NCI-H2171 treated with DMSO at 0.1 percent for 48 hours (cell line): ENCODE data around the gene ERLIN1.
A peak's percentile ranks its signal among the peaks of the same experiment; 100 is the strongest.

ENCODE experiments used
- DNase-seq: peaks from one replicate; lab custom pipeline; 2025; lab: John Stamatoyannopoulos, UW

Gene ERLIN1

DNA sequence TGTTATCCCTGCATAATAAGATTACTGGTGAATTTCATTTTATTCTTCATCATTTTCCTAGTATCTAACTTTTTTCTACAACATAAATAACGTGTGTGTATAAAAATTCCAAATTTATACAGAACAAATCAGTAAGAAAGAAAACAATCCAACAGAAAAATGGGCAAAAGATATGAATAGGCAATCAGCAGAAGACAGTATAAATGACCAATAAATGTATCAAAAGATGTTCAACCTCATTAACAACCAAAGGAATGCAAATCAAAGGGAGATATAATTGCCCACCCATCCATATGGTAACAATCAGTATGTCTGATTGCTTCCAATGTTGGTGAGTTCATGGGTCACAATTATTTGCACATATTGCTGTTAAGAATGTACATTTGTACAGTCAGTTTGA, 13.5 kb downstream of the ERLIN1 start:
- DNase-seq, result no peak

- no peak for DNase-seq
Measured at GRCh38 chr10:100168313-100168643, 17.6 kb downstream of the ERLIN1 start.

DNA sequence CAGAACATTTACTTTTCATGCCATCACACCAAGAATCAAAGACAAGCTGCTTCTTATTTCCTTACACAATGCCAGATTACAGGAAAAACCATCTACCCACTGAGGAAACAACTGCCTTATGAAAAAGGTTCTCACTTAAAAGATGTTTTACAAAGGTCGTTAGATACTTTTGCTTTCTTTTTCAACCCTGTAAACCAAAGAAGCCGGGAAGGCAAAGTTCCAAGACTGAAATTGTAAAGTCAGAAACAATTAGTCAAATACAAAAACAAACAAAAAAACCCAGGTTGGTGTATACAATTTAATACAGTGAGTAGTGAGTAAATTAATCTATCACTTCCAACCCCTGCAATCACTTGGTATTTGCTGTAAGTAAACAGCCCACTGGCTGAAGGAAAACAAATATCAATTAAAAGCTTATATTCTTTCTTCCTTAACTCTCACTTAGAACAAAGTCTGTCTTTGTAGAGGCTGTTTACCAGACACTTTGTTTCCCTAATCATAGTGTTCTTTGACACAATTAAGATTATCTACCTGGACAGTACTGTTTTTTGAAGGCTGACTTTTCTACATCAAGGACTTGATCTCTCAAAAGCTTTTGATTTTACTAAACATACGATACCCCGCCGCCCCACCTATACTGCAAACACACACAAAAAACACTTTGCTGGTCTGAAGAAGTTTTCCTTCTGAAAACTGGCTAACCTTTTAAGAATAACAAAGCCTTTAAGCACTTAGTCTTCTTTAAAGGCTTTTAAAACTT, 18.1 kb downstream of the ERLIN1 start:
- no peak for DNase-seq

DNA sequence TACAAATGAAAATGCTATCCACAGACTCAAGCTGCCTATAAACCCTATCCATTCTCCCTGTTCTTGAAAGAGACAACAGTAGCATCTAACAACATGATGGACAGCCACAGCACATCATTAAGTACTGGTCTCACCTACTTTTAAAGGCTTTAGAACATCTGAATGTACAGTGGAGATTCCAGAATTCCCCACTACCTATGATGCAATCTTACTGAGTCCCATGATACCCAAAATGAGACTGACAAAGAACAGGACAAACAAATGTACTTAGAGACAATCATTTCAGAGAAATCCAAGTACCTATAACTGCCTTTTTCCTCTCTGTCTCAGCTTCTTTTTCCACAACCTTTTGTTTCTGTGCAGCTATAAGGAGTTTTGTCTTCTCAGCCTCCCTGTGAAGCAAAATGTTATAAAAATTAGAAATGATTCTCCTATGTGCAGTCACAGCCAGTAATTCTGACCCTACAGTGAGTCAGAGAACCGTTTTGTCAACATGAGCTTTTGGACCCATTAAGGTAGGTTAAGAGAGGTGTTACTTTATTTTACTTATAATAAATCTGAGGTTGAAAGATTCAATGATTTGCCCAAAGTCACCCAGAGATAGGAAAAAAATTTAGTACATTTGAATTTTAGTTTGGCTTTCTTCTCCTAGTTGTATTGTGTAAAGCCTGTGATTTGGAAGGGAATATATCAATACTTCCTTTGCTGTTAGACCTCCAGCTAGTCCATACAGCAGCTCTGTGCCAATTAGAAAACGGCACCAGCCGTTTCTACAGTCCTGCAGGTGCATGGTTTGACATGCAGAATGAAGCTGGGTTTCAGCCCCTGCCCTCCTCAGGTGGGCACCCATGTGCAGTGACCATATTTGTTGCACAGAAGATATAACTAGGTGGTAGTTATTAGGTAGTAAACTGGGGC, 21.9 kb downstream of the ERLIN1 start:
- DNase-seq, result no peak

- no peak for DNase-seq
Measured at GRCh38 chr10:100162696-100163095, 23.1 kb downstream of the ERLIN1 start.

DNA sequence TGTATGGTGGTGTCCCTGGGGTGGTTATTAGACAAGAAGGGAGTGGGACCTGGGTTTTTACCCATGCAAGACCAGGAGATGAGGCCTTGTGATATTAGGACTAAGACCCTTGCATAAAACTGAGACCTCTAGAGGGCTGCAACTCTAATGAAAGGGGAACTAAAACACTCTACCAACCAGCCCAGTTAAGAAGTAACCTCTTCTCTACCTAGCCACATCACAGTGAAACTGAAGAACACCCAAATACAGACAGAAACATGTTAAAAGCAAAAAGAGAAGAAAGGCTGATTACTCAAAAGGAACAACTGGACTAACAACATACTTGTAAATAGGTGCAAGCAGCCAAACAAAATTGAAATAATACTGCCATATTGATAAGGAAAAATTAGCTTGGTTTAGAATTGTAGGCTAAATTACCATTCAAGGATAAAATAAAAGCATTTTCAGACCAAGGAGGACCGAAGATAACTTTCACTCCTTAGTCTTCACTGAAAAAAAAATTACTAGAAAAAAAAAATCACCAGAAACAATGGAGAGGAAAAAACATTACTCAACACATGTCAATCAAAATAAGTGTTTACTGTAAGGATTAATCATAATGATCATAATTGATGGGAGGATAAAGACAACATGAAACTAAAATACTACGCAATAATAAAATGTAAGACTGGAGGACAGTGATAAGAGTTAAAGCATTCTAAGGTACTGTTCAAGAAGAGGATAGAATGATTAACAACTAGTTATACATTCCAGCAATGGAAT, 27.6 kb downstream of the ERLIN1 start:
- DNase-seq, result no peak

GRCh38 chr10:100157156-100157555, 28.7 kb downstream of the ERLIN1 start:
- DNase-seq, result no peak

GRCh38 chr10:100155936-100156335, 29.9 kb downstream of the ERLIN1 start:
- DNase-seq, result no peak

- DNase-seq, result no peak
Measured at GRCh38 chr10:100154666-100155065, 31.2 kb downstream of the ERLIN1 start.

DNA sequence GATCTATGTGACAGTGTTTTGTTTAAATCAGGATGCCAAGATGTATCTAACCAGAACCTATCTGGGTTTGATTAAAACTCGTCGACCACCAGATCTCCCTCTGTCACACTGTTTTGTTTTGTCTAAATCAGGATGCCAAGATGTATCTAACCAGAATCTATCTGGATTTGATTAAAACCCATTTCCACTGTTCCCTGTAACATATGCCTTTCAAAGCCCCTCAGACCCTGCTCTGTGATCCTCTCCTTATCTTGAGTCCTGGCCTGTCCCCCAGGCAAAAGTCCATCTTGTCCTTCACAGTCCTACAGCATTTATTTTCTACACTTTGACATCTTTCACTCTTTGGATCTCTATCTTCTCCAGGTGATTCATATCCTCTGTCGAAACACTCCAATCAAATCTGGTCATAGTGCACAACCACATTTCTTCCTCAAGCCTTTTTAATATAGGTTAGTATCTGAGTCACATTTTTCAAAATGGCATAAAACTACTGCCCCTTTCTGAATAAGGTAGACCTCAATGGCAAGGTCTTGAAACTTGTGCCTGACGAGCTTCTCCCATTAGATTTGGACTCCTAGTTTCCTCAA, 32.5 kb downstream of the ERLIN1 start:
- DNase-seq, result no peak

DNA sequence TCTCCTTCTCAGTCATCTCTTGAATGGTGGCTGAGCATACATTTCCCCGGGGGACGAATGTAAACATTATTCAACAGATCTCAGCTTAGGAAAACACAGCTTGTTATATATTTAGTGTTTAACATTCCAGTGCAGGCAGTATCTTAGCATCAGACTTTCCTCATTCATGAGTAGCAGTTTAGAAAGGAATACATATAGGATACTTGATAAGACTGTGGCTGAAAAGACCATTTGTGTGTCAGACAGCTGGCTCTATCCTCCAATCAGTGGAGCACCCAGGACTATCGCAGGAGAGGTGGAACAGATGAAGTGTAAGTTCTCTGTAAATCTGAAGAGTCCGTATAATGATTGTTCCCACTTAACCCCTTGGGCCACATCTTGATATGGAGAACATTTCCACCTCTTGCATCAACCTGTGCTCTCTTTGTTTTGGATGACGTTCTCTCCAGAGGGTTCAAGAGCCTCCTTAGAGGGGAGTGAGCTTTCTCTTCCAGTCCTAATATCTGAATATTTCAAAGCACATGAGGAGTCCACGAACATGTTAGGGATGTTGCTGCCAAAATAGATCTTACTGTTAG, 34.0 kb downstream of the ERLIN1 start:
- DNase-seq, result no peak

DNA sequence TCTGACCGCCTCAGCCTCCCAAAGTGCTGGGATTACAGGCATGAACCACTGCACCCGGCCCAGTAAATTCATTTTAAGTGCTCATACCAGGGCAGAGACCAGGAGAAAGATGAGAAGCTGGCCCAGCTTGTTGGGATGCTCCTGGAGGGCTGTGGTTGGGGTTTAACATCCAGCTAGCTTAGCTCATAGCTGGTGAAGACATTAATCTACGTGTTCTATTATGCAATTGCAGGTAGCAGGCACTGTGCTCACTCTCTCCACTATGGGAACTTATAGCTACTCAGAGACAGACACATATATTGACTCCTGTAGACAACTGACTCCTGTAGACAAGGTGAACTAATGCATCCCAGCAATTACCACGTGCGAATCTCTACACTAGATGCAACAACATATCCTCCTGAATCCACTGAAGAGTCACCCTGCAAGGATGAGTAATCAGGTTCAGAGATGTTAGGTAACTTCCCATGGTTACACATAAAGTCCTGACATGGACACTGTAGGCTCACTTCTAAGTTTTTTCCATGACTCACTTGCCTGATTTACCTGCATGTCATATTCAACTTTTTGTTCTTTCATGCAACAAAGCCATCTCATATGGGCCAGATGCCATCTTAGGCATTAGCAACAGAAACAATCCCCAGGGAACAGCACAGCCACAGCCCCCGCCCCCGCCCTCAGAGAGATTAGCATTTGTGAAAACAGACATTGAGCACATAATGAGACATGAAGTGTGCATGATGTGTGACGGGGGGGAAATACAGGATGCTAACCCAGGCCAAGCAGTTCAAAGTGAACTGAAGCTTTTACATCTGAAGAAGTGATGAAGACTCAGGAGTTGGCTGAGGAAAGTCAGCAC, 37.2 kb downstream of the ERLIN1 start:
- peak; percentile 29 for DNase-seq

DNA sequence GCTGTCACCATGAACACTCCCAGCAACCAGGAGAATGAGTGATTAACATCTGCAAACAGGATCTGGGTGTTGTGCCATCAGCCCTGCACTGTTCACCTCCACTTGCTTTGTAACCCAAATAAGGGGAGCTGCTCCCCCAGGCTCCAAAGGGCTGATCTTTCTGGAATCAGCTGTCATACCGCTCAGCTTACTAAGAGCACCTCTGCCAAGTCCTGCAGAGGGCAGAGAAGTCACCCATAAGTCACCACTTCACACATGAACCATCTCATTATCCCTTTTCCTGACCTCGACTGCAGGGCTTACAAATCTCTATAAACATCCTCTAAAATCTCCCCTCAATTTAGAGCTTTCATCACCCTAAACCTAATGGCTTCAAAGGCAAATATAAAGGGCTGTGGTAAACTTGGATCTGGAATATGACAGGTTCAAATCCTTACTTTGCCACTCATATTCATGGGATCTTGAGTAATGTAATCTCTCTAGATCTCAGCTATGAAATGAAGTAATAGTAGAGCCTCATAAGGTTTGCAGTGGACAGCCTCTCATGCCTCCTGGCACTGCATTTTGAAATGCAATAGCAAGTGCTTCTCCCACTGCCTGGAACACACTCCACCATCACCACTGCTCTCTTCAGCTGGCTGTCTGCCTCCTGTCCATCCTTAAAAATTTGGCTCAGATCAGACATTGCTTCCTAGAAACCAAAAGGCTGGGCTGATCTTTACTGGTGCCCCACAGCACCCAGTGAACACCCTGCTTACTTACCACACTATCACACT, 38.8 kb downstream of the ERLIN1 start:
- DNase-seq, result no peak

- no peak for DNase-seq
Measured at GRCh38 chr10:100146398-100146797, 39.4 kb downstream of the ERLIN1 start.

DNA sequence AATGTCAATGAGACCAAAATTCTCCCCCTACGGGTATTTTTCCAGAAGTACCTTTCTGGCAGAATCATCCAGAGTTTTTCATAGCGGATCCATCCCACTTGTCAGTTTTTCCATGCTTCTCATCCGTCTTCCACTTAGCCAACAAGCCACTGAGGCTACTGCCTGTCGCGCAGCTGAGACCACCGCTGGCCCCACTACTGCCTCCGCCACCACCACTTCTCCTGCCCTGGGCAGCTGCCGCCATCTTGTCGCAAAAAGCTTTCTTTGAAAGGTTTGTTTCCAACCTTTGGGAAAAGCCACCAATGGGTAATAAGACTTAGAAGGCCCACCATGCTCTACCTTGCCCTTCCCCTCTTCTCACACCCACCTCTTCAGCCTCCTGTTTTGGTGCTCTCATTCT, 42.1 kb downstream of the ERLIN1 start:
- DNase-seq, result no peak

GRCh38 chr10:100141446-100142087, 44.3 kb downstream of the ERLIN1 start:
- DNase-seq, result no peak

DNA sequence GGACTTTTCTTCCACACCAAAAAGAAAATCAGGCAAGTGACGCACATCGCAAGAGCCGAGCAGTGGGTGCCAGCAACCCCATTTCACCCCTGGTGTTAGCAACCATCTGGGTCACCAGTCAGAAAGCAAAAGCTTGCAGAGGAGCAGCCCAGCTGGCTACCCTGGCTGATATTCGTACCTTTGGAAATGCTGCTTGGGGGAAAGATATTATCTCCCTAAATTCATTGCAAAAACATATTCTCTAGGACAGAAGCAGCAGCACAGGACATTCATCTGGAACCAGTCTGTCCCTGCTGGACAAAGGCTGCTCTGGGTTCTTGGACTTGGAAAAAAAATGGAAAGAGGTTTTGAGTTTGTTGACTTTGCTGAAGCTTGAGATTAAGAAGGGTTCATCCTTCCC, 45.8 kb downstream of the ERLIN1 start:
- no peak for DNase-seq

DNA sequence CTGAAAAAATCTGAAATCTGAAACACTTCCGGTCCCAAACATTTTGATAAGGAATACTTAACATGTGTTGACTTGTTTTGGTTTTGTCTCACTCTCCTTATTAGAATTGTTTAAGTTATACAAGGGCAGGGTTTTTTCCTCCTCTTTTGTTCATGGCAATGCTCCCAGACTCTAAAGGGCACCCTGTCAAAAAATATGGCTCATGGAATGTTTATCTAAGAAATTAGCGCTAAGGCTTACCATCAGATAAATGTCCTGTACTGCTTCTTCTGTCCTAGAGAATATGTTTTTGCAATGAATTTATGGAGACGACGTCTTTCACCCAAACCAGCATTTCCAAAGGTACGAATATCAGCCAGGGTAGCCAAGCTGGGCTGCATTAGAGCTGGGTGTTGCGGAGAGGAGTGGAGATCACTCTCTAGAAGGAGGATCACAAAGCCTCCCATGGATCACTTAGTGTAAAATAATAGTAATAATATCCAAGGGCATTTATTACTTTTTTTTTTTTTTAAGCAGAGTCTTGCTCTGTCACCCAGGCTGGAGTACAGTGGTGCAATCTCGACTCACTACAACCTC, 46.8 kb downstream of the ERLIN1 start:
- no peak for DNase-seq

DNA sequence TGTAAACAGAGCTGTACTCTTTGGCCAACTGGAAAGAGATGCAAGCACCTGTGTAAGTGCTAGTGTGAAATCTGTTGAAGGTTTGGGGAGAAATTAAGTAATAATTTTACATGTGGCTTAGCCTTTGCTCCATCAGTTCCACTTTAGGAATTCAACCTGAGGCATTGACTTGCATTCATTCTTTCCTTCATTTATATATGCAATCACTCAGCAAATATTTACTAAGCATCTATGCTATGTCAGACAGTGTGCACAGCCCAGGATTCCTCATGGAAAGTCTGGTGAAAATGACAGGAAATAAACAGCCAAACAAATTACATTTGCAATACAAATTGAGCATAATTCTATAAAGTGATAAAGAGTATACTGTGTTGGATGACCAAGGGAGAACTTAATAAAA, 50.3 kb downstream of the ERLIN1 start:
- no peak for DNase-seq
